ENCODE results near the gene EFR3B.

DNA sequence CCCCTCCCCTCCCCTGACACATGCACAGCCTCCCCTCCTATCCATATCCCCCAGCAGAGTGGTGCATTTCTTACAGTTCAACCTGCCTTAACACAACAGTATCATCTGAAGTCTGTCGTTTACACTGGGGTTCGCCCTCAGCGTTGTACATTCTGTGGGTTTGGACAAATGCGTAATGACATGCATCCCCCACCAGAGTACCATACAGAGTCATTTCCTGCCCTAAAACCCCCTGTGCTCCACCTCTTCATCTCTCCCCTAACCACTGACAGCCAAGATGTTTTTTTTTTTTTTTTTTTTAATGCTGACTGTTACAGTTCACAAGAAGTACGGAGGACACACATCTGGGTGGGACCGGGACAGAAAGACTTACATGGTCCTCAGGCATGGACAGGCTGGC, 103.9 kb downstream of the EFR3B start:
- TF ChIP-seq, protein P1, sequence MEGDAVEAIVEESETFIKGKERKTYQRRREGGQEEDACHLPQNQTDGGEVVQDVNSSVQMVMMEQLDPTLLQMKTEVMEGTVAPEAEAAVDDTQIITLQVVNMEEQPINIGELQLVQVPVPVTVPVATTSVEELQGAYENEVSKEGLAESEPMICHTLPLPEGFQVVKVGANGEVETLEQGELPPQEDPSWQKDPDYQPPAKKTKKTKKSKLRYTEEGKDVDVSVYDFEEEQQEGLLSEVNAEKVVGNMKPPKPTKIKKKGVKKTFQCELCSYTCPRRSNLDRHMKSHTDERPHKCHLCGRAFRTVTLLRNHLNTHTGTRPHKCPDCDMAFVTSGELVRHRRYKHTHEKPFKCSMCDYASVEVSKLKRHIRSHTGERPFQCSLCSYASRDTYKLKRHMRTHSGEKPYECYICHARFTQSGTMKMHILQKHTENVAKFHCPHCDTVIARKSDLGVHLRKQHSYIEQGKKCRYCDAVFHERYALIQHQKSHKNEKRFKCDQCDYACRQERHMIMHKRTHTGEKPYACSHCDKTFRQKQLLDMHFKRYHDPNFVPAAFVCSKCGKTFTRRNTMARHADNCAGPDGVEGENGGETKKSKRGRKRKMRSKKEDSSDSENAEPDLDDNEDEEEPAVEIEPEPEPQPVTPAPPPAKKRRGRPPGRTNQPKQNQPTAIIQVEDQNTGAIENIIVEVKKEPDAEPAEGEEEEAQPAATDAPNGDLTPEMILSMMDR (conservative IDR thresholded peaks at IDR 0.05; ENCODE audit: low read depth, low read length), result no peak
- no peak for TF ChIP-seq MXI1 (IDR thresholded peaks at IDR 0.05; ENCODE audit: borderline replicate concordance, low read depth, low read length)
- TF ChIP-seq, protein P2, sequence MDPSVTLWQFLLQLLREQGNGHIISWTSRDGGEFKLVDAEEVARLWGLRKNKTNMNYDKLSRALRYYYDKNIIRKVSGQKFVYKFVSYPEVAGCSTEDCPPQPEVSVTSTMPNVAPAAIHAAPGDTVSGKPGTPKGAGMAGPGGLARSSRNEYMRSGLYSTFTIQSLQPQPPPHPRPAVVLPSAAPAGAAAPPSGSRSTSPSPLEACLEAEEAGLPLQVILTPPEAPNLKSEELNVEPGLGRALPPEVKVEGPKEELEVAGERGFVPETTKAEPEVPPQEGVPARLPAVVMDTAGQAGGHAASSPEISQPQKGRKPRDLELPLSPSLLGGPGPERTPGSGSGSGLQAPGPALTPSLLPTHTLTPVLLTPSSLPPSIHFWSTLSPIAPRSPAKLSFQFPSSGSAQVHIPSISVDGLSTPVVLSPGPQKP (IDR thresholded peaks at IDR 0.05; ENCODE audit: borderline replicate concordance, low read depth, low read length), result no peak

All from IMR-90 (cell line).